Measurements from ENCODE around the gene SCYGR5.
A peak's percentile ranks its signal among the peaks of the same experiment; 100 is the strongest.

SCYGR5 gene

GRCh38 chr2:227687189-227687588 lies 20.6 kb downstream of the SCYGR5 start:
- Histone ChIP-seq H3K4me1 (ENCODE audit: control insufficient read depth, insufficient read depth, low read depth, low read length) (no peaks in the 10 kb centered on the region), H3K36me3 (ENCODE audit: control insufficient read depth in 1 of 2, insufficient read depth in 2 of 2, low read depth in 1 of 2, low read length in 2 of 2) (no peaks in the 10 kb centered on the region), H3K9me3 (ENCODE audit: control insufficient read depth, low read length) (no peaks in the 10 kb centered on the region), H2BK5ac (ENCODE audit: low read depth, low read length, poor library complexity, severe bottlenecking) (no peak overlapping the region), H4K8ac (ENCODE audit: low read length) (no peak overlapping the region), H3K23ac (ENCODE audit: low read length in 2 of 2) (no peak overlapping the region), H2AK5ac (ENCODE audit: low read length, severe bottlenecking) (no peak overlapping the region), H3K9ac (ENCODE audit: low read length) (no peak overlapping the region), H2BK120ac (ENCODE audit: low read depth, low read length) (no peak overlapping the region), H3K27ac (ENCODE audit: low read length, poor library complexity, severe bottlenecking) (no peak overlapping the region), H3K4me2 (ENCODE audit: low read length, poor library complexity, severe bottlenecking) (no peak overlapping the region), H4K91ac (ENCODE audit: low read length) (no peak overlapping the region), H3K18ac (ENCODE audit: low read depth in 1 of 2, low read length in 2 of 2) (no peak overlapping the region), H2AFZ (ENCODE audit: low read depth, low read length) (no peak overlapping the region), H3K4ac (ENCODE audit: low read depth in 1 of 2, low read length in 2 of 2) (no peak overlapping the region), H2BK12ac (ENCODE audit: low read length in 2 of 2) (no peak overlapping the region), H3K79me1 (replicated peaks; ENCODE audit: low read length, poor library complexity, severe bottlenecking) (no peaks in the 10 kb centered on the region), H3K27me3 (ENCODE audit: control insufficient read depth in 1 of 2, insufficient read depth in 1 of 2, low read length in 2 of 2) (no peaks in the 10 kb centered on the region), H3K4me3 (ENCODE audit: insufficient read depth in 1 of 2, low read depth in 1 of 2, low read length in 2 of 2) (no peak overlapping the region), H3K14ac (ENCODE audit: low read length in 2 of 2) (no peak overlapping the region), H2BK15ac (ENCODE audit: low read depth, poor library complexity, severe bottlenecking) (no peak overlapping the region)
- no peak for DNase-seq
- WGBS, result 100% methylated on average over 3 of the region's 3 CpGs

- H3K4me3 ChIP-seq (ENCODE audit: insufficient read depth in 1 of 2, low read depth in 1 of 2, low read length in 2 of 2), result no peak overlapping the region
- no peaks in the 10 kb centered on the region for H3K9me3 ChIP-seq (ENCODE audit: control insufficient read depth, low read length)
Measured at GRCh38 chr2:227696990-227697679, 30.5 kb downstream of the SCYGR5 start.

GRCh38 chr2:227701556-227701955 lies 35.0 kb downstream of the SCYGR5 start:
- no peak overlapping the region for H2AK5ac ChIP-seq (ENCODE audit: low read length, severe bottlenecking)
- no peak overlapping the region for H3K23ac ChIP-seq (ENCODE audit: low read length in 2 of 2)
- no peak overlapping the region for H3K4me2 ChIP-seq (ENCODE audit: low read length, poor library complexity, severe bottlenecking)
- no peaks in the 10 kb centered on the region for H3K36me3 ChIP-seq (ENCODE audit: control insufficient read depth in 1 of 2, insufficient read depth in 2 of 2, low read depth in 1 of 2, low read length in 2 of 2)
- H3K9me3 ChIP-seq (ENCODE audit: control insufficient read depth, low read length), result no peaks in the 10 kb centered on the region
- H3K27me3 ChIP-seq (ENCODE audit: control insufficient read depth in 1 of 2, insufficient read depth in 1 of 2, low read length in 2 of 2), result no peaks in the 10 kb centered on the region
- H4K91ac ChIP-seq (ENCODE audit: low read length), result no peak overlapping the region
- no peak overlapping the region for H2BK12ac ChIP-seq (ENCODE audit: low read length in 2 of 2)
- H2BK120ac ChIP-seq (ENCODE audit: low read depth, low read length), result no peak overlapping the region
- H3K4ac ChIP-seq (ENCODE audit: low read depth in 1 of 2, low read length in 2 of 2), result no peak overlapping the region
- no peak overlapping the region for H3K4me3 ChIP-seq (ENCODE audit: insufficient read depth in 1 of 2, low read depth in 1 of 2, low read length in 2 of 2)
- no peak overlapping the region for H3K27ac ChIP-seq (ENCODE audit: low read length, poor library complexity, severe bottlenecking)
- no peak overlapping the region for H3K9ac ChIP-seq (ENCODE audit: low read length)
- WGBS, result no CpG with 5 or more reads among the region's 3 CpGs
- H3K79me1 ChIP-seq (replicated peaks; ENCODE audit: low read length, poor library complexity, severe bottlenecking), result no peaks in the 10 kb centered on the region
- no peak overlapping the region for H4K8ac ChIP-seq (ENCODE audit: low read length)
- no peak overlapping the region for H3K14ac ChIP-seq (ENCODE audit: low read length in 2 of 2)
- H3K4me1 ChIP-seq (ENCODE audit: control insufficient read depth, insufficient read depth, low read depth, low read length), result peaks cover 3% of the 10 kb centered on the region
- H2BK5ac ChIP-seq (ENCODE audit: low read depth, low read length, poor library complexity, severe bottlenecking), result no peak overlapping the region
- no peak overlapping the region for H2BK15ac ChIP-seq (ENCODE audit: low read depth, poor library complexity, severe bottlenecking)
- no peak overlapping the region for H2AFZ ChIP-seq (ENCODE audit: low read depth, low read length)
- H3K18ac ChIP-seq (ENCODE audit: low read depth in 1 of 2, low read length in 2 of 2), result no peak overlapping the region
- DNase-seq, result no peak

More at GRCh38 chr2:227696990-227697679, 30.5 kb downstream of the SCYGR5 start:
- Histone ChIP-seq H2BK12ac (ENCODE audit: low read length in 2 of 2) (no peak overlapping the region), H3K14ac (ENCODE audit: low read length in 2 of 2) (no peak overlapping the region), H3K4me2 (ENCODE audit: low read length, poor library complexity, severe bottlenecking) (no peak overlapping the region), H4K91ac (ENCODE audit: low read length) (no peak overlapping the region), H3K27ac (ENCODE audit: low read length, poor library complexity, severe bottlenecking) (no peak overlapping the region), H2AK5ac (ENCODE audit: low read length, severe bottlenecking) (no peak overlapping the region), H2BK15ac (ENCODE audit: low read depth, poor library complexity, severe bottlenecking) (no peak overlapping the region), H3K9ac (ENCODE audit: low read length) (no peak overlapping the region), H3K4me1 (ENCODE audit: control insufficient read depth, insufficient read depth, low read depth, low read length) (no peaks in the 10 kb centered on the region), H3K4ac (ENCODE audit: low read depth in 1 of 2, low read length in 2 of 2) (no peak overlapping the region), H3K27me3 (ENCODE audit: control insufficient read depth in 1 of 2, insufficient read depth in 1 of 2, low read length in 2 of 2) (no peaks in the 10 kb centered on the region), H3K23ac (ENCODE audit: low read length in 2 of 2) (no peak overlapping the region), H3K36me3 (ENCODE audit: control insufficient read depth in 1 of 2, insufficient read depth in 2 of 2, low read depth in 1 of 2, low read length in 2 of 2) (no peaks in the 10 kb centered on the region), H2AFZ (ENCODE audit: low read depth, low read length) (no peak overlapping the region), H2BK5ac (ENCODE audit: low read depth, low read length, poor library complexity, severe bottlenecking) (no peak overlapping the region), H2BK120ac (ENCODE audit: low read depth, low read length) (no peak overlapping the region), H3K79me1 (replicated peaks; ENCODE audit: low read length, poor library complexity, severe bottlenecking) (no peaks in the 10 kb centered on the region), H3K18ac (ENCODE audit: low read depth in 1 of 2, low read length in 2 of 2) (no peak overlapping the region), H4K8ac (ENCODE audit: low read length) (no peak overlapping the region)
- no peak for DNase-seq
- no CpG with 5 or more reads among the region's 2 CpGs for WGBS

- peak; percentile 1 for DNase-seq
- 45% methylated on average over 3 of the region's 4 CpGs for WGBS
Measured at GRCh38 chr2:227703280-227703732, 36.7 kb downstream of the SCYGR5 start.

More at GRCh38 chr2:227703280-227703732, 36.7 kb downstream of the SCYGR5 start:
- Histone ChIP-seq H3K4me2 (ENCODE audit: low read length, poor library complexity, severe bottlenecking) (no peak overlapping the region), H2AK5ac (ENCODE audit: low read length, severe bottlenecking) (no peak overlapping the region), H2BK12ac (ENCODE audit: low read length in 2 of 2) (no peak overlapping the region), H3K27me3 (ENCODE audit: control insufficient read depth in 1 of 2, insufficient read depth in 1 of 2, low read length in 2 of 2) (no peaks in the 10 kb centered on the region), H2BK5ac (ENCODE audit: low read depth, low read length, poor library complexity, severe bottlenecking) (no peak overlapping the region), H3K36me3 (ENCODE audit: control insufficient read depth in 1 of 2, insufficient read depth in 2 of 2, low read depth in 1 of 2, low read length in 2 of 2) (no peaks in the 10 kb centered on the region), H3K4ac (ENCODE audit: low read depth in 1 of 2, low read length in 2 of 2) (no peak overlapping the region), H3K4me3 (ENCODE audit: insufficient read depth in 1 of 2, low read depth in 1 of 2, low read length in 2 of 2) (peak overlapping the region in 1 of 2 experiments; percentile 36), H3K9me3 (ENCODE audit: control insufficient read depth, low read length) (no peaks in the 10 kb centered on the region), H3K79me1 (replicated peaks; ENCODE audit: low read length, poor library complexity, severe bottlenecking) (no peaks in the 10 kb centered on the region), H2AFZ (ENCODE audit: low read depth, low read length) (no peak overlapping the region), H3K14ac (ENCODE audit: low read length in 2 of 2) (no peak overlapping the region), H3K9ac (ENCODE audit: low read length) (peak overlapping the region; percentile 10), H3K4me1 (ENCODE audit: control insufficient read depth, insufficient read depth, low read depth, low read length) (peaks cover 3% of the 10 kb centered on the region), H3K27ac (ENCODE audit: low read length, poor library complexity, severe bottlenecking) (no peak overlapping the region), H4K8ac (ENCODE audit: low read length) (no peak overlapping the region), H3K18ac (ENCODE audit: low read depth in 1 of 2, low read length in 2 of 2) (no peak overlapping the region), H2BK120ac (ENCODE audit: low read depth, low read length) (no peak overlapping the region), H2BK15ac (ENCODE audit: low read depth, poor library complexity, severe bottlenecking) (no peak overlapping the region), H3K23ac (ENCODE audit: low read length in 2 of 2) (no peak overlapping the region), H4K91ac (ENCODE audit: low read length) (no peak overlapping the region)

All from mesenchymal stem cell (in vitro differentiated cells and primary cell).